HepG2 (cell line): ENCODE measurements around the gene MEF2D. TPM values are rescaled to one million over a fixed set of nuclear protein-coding genes. Genes with fewer than 3 reads are reported as not detected.
A peak's percentile ranks its signal among the peaks of the same experiment; 100 is the strongest.

Experiments used
- ESRRA ChIP-seq: sonication (generic); formaldehyde crosslinking; IDR thresholded peaks from 2 replicates; pipeline ENCODE4 v1.5.1; 2020; ENCODE audit warnings: mild to moderate bottlenecking, low read depth, missing genetic modification reagents
- FOXA1 ChIP-seq, 2 experiments: fragments of 450-650 bp in 1 of 2; sonication (generic) in 1 of 2; formaldehyde crosslinking in 1 of 2; IDR thresholded peaks; 2 replicates each; pipeline versions ENCODE4 v1.4.0 to v1.6.1; 2016 to 2020; ENCODE audit warnings: missing genetic modification reagents in 1 of 2
- FOXP1 ChIP-seq, 2 experiments: fragments of 450-650 bp in 1 of 2; IDR thresholded peaks; 2 replicates each; pipeline ENCODE4 v1.6.1; 2017 to 2018; ENCODE audit warnings: antibody characterized with exemption in 1 of 2
- GABPA ChIP-seq, 2 experiments: IDR thresholded peaks; 2 replicates each; pipeline ENCODE4 v1.6.1; 2011 to 2016; ENCODE audit warnings: low read depth in 2 of 2, low read length in 1 of 2, missing biosample characterization in 1 of 2, missing genetic modification characterization in 1 of 2
- GATAD2A ChIP-seq: IDR thresholded peaks from 2 replicates; pipeline ENCODE4 v1.6.1; 2016
- POLR2AphosphoS5 ChIP-seq: IDR thresholded peaks from 2 replicates; pipeline ENCODE4 v1.6.1; 2012; ENCODE audit warnings: low read depth, low read length
- ZFX ChIP-seq: sonication (generic); formaldehyde crosslinking; IDR thresholded peaks from 2 replicates; pipeline ENCODE4 v1.4.0; 2020; ENCODE audit warnings: mild to moderate bottlenecking, low read depth, missing genetic modification reagents, moderate library complexity
- ZFYVE20 ChIP-seq: sonication (generic); formaldehyde crosslinking; IDR thresholded peaks from 2 replicates; pipeline ENCODE4 v1.8.0; 2023; ENCODE audit warnings: low read depth, mild to moderate bottlenecking, moderate library complexity, missing genetic modification reagents, borderline replicate concordance
- ZNF17 ChIP-seq: sonication (generic); formaldehyde crosslinking; IDR thresholded peaks from 2 replicates; pipeline ENCODE4 v1.5.0; 2020; ENCODE audit warnings: mild to moderate bottlenecking, missing genetic modification reagents
- ZNF484 ChIP-seq: sonication (generic); formaldehyde crosslinking; IDR thresholded peaks from 2 replicates; pipeline ENCODE4 v1.5.1; 2020; ENCODE audit warnings: mild to moderate bottlenecking, low read depth, missing genetic modification reagents, borderline replicate concordance
- ZSCAN22 ChIP-seq: sonication (generic); formaldehyde crosslinking; IDR thresholded peaks from 2 replicates; pipeline ENCODE4 v1.4.0; 2020; ENCODE audit warnings: mild to moderate bottlenecking, missing genetic modification reagents
- polyA plus RNA-seq, 8 experiments: library from polyadenylated mRNA; depleted of rRNA in 3 of 8; stranded (reverse) in 7 of 8; unstranded in 1 of 8; fragments of >200 nt; fragmentation: Illumina TruSeq in 4 of 8; extraction: Trizol in 4 of 8; gene quantifications; 2 replicates each; pipeline versions ENCODE4 v1.2.1 to v1.2.3, GENCODE V29; 2011 to 2016; ENCODE audit warnings: low read depth in 4 of 8, missing spikeins in 1 of 8, mixed read lengths in 1 of 8; ENCODE audit not compliant: insufficient read depth in 1 of 8
- total RNA-seq, 5 experiments: library from RNA; depleted of rRNA; stranded (reverse); fragments of >200 nt; fragmentation: Illumina TruSeq; extraction: Trizol; gene quantifications; 2 replicates each; pipeline ENCODE4 v1.2.3, GENCODE V29; 2016; ENCODE audit warnings: low read depth in 1 of 5
- TF ChIP-seq, protein P1 (sequence below): sonication (generic); formaldehyde crosslinking; IDR thresholded peaks from 2 replicates; pipeline ENCODE4 v1.8.1; 2022; ENCODE audit warnings: low read depth, mild to moderate bottlenecking, missing genetic modification reagents
- TF ChIP-seq, protein P2 (sequence below): sonication (generic); formaldehyde crosslinking; IDR thresholded peaks from 2 replicates; pipeline ENCODE4 v1.5.0; 2020; ENCODE audit warnings: missing genetic modification reagents, mild to moderate bottlenecking, borderline replicate concordance
- TF ChIP-seq, protein P3 (sequence below): sonication (generic); formaldehyde crosslinking; IDR thresholded peaks from 2 replicates; pipeline ENCODE4 v1.4.0; 2020; ENCODE audit warnings: low read depth, mild to moderate bottlenecking, missing genetic modification reagents
- TF ChIP-seq, protein P4 (sequence below): sonication (generic); formaldehyde crosslinking; IDR thresholded peaks from 2 replicates; pipeline ENCODE4 v1.5.0; 2020; ENCODE audit warnings: mild to moderate bottlenecking, missing genetic modification reagents
- TF ChIP-seq, protein P5 (sequence below): sonication (generic); formaldehyde crosslinking; IDR thresholded peaks from 2 replicates; pipeline ENCODE4 v1.4.0; 2020; ENCODE audit warnings: missing genetic modification reagents
- TF ChIP-seq, protein P6 (sequence below): sonication (generic); formaldehyde crosslinking; IDR thresholded peaks from 2 replicates; pipeline ENCODE4 v1.4.0; 2020; ENCODE audit warnings: missing genetic modification reagents

Gene MEF2D
- total and polyA plus RNA-seq, 2 of the 13 experiments (the other 11 are each of a cell fraction or from before 2014, with no cell fraction given) = 1.6 to 3.9 TPM

DNA sequence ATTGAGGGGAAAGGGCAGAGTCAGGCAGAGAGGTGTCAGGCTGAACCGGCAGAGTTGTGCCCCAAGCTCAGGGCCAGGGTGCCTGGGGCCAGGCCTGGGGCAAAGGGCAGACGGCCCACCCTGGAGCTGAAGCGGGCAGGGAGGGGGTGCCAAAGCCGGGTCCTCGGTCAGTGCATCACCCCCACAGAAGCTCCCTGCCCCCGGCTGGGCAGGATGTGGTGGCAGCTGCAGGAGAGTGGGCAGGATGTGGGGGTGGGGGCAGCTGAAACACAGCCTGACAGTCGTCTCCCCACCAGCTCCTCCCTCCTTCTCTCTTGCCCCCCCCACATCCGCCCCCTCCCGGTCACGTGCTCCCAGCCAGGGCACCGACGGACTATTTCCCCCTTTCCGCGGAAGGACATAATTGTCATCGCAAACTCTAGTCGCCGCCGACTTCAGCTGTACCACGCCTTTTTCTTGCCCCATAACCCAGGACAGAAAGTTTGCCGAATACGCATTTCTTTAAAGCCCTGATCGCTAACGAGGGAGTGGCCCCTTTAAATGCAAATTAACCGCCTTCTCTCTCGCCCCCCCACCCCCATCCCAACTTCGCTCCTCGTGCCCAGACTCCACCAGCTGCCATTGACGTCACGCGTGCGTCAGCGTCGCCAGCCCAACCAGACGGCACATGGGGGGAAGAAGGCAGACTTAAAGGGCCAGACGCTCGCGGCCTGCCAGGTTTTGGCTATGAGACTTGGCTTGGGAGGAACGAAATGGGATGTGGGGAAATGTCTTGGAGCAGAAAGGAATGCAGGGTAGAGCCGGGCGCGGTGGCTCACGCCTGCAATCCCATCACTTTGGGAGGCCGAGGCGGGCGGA is 4.5 kb upstream of the MEF2D start (continued):
- TF ChIP-seq, protein P1, sequence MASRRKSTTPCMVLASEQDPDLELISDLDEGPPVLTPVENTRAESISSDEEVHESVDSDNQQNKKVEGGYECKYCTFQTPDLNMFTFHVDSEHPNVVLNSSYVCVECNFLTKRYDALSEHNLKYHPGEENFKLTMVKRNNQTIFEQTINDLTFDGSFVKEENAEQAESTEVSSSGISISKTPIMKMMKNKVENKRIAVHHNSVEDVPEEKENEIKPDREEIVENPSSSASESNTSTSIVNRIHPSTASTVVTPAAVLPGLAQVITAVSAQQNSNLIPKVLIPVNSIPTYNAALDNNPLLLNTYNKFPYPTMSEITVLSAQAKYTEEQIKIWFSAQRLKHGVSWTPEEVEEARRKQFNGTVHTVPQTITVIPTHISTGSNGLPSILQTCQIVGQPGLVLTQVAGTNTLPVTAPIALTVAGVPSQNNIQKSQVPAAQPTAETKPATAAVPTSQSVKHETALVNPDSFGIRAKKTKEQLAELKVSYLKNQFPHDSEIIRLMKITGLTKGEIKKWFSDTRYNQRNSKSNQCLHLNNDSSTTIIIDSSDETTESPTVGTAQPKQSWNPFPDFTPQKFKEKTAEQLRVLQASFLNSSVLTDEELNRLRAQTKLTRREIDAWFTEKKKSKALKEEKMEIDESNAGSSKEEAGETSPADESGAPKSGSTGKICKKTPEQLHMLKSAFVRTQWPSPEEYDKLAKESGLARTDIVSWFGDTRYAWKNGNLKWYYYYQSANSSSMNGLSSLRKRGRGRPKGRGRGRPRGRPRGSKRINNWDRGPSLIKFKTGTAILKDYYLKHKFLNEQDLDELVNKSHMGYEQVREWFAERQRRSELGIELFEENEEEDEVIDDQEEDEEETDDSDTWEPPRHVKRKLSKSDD (CRISPR knock-in tag) = peak; percentile 72
- TF ChIP-seq FOXA1 (IDR thresholded peaks at IDR 0.05) (no peak), FOXA1 (CRISPR knock-in tag; IDR thresholded peaks at IDR 0.05) (no peak), ESRRA (CRISPR knock-in tag) (no peak), POLR2AphosphoS5 (no peak), ZNF484 (no peak), ZSCAN22 (CRISPR knock-in tag) (no peak), ZFYVE20 (CRISPR knock-in tag) (no peak), ZFX (CRISPR knock-in tag) (peak; percentile 60), ZNF17 (no peak), FOXP1 (IDR thresholded peaks at IDR 0.05) (no peak), FOXP1 (CRISPR knock-in tag; IDR thresholded peaks at IDR 0.05) (no peak; the same call in 1 of the 2 replicates), GATAD2A (CRISPR knock-in tag) (peak; percentile 28; the same call in 1 of the 2 replicates), GABPA (IDR thresholded peaks at IDR 0.05; ENCODE audit: low read depth, low read length) (no peak), GABPA (CRISPR knock-in tag; IDR thresholded peaks at IDR 0.05; ENCODE audit: low read depth) (no peak; the same call in 1 of the 2 replicates)
- TF ChIP-seq, protein P2, sequence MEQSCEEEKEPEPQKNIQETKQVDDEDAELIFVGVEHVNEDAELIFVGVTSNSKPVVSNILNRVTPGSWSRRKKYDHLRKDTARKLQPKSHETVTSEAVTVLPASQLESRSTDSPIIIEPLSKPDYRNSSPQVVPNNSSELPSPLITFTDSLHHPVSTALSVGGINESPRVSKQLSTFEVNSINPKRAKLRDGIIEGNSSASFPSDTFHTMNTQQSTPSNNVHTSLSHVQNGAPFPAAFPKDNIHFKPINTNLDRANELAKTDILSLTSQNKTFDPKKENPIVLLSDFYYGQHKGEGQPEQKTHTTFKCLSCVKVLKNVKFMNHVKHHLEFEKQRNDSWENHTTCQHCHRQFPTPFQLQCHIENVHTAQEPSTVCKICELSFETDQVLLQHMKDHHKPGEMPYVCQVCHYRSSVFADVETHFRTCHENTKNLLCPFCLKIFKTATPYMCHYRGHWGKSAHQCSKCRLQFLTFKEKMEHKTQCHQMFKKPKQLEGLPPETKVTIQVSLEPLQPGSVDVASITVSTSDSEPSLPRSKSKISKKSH (CRISPR knock-in tag) = peak; percentile 13; the same call in 1 of the 2 replicates
- TF ChIP-seq, protein P3, sequence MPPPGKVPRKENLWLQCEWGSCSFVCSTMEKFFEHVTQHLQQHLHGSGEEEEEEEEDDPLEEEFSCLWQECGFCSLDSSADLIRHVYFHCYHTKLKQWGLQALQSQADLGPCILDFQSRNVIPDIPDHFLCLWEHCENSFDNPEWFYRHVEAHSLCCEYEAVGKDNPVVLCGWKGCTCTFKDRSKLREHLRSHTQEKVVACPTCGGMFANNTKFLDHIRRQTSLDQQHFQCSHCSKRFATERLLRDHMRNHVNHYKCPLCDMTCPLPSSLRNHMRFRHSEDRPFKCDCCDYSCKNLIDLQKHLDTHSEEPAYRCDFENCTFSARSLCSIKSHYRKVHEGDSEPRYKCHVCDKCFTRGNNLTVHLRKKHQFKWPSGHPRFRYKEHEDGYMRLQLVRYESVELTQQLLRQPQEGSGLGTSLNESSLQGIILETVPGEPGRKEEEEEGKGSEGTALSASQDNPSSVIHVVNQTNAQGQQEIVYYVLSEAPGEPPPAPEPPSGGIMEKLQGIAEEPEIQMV (CRISPR knock-in tag) = 0 out of 2 replicates have a peak, but pooled peaks have one; percentile 28
- TF ChIP-seq, protein P4, sequence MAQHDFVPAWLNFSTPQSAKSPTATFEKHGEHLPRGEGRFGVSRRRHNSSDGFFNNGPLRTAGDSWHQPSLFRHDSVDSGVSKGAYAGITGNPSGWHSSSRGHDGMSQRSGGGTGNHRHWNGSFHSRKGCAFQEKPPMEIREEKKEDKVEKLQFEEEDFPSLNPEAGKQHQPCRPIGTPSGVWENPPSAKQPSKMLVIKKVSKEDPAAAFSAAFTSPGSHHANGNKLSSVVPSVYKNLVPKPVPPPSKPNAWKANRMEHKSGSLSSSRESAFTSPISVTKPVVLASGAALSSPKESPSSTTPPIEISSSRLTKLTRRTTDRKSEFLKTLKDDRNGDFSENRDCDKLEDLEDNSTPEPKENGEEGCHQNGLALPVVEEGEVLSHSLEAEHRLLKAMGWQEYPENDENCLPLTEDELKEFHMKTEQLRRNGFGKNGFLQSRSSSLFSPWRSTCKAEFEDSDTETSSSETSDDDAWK = no peak
- TF ChIP-seq, protein P5, sequence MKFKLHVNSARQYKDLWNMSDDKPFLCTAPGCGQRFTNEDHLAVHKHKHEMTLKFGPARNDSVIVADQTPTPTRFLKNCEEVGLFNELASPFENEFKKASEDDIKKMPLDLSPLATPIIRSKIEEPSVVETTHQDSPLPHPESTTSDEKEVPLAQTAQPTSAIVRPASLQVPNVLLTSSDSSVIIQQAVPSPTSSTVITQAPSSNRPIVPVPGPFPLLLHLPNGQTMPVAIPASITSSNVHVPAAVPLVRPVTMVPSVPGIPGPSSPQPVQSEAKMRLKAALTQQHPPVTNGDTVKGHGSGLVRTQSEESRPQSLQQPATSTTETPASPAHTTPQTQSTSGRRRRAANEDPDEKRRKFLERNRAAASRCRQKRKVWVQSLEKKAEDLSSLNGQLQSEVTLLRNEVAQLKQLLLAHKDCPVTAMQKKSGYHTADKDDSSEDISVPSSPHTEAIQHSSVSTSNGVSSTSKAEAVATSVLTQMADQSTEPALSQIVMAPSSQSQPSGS = 0 out of 2 replicates have a peak, but pooled peaks have one; percentile 36
- TF ChIP-seq, protein P6, sequence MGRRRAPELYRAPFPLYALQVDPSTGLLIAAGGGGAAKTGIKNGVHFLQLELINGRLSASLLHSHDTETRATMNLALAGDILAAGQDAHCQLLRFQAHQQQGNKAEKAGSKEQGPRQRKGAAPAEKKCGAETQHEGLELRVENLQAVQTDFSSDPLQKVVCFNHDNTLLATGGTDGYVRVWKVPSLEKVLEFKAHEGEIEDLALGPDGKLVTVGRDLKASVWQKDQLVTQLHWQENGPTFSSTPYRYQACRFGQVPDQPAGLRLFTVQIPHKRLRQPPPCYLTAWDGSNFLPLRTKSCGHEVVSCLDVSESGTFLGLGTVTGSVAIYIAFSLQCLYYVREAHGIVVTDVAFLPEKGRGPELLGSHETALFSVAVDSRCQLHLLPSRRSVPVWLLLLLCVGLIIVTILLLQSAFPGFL (CRISPR knock-in tag) = no peak
